DOHH2 (cell line): ENCODE measurements around the gene AGGF1.

ENCODE experiments used
- H3F3A ChIP-seq: fragments of 200-600 bp; sonication (generic), shearing (Covaris generic); 2 replicates; pipeline ENCODE4 v1.6.0; 2016; ENCODE audit warnings: antibody characterized with exemption, mild to moderate bottlenecking; ENCODE audit not compliant: control insufficient read depth, insufficient read depth
- H3K27ac ChIP-seq: fragments of 200-600 bp; sonication (generic); 2 replicates; pipeline ENCODE4 v1.5.1; 2014; ENCODE audit warnings: low read depth, mild to moderate bottlenecking, low read length, moderate library complexity
- H3K27me3 ChIP-seq: fragments of 200-600 bp; sonication (generic); 2 replicates; pipeline ENCODE4 v1.6.1; 2014; ENCODE audit warnings: mild to moderate bottlenecking, low read length, mixed read lengths; ENCODE audit not compliant: control insufficient read depth
- H3K36me3 ChIP-seq: fragments of 200-600 bp; sonication (generic); 2 replicates; pipeline ENCODE4 v1.6.1; 2014; ENCODE audit warnings: mild to moderate bottlenecking, low read length, moderate library complexity, mixed read lengths; ENCODE audit not compliant: control insufficient read depth
- H3K4me1 ChIP-seq: fragments of 200-600 bp; sonication (generic); 2 replicates; pipeline ENCODE4 v1.6.1; 2014; ENCODE audit warnings: mild to moderate bottlenecking, low read length, mixed read lengths; ENCODE audit not compliant: control insufficient read depth
- H3K4me2 ChIP-seq: fragments of 200-600 bp; sonication (generic); 2 replicates; pipeline ENCODE4 v1.6.0; 2014; ENCODE audit warnings: mild to moderate bottlenecking, low read length, moderate library complexity
- H3K4me3 ChIP-seq: fragments of 200-600 bp; sonication (generic); 2 replicates; pipeline ENCODE4 v1.5.1; 2014; ENCODE audit warnings: mild to moderate bottlenecking, low read length, mixed read lengths
- H3K79me2 ChIP-seq: fragments of 200-600 bp; sonication (generic); 2 replicates; pipeline ENCODE4 v1.6.1; 2014; ENCODE audit warnings: mild to moderate bottlenecking, low read length, mixed read lengths; ENCODE audit not compliant: control insufficient read depth
- H3K9me2 ChIP-seq: fragments of 200-600 bp; sonication (generic); replicated peaks from 2 replicates; pipeline ENCODE4 v1.6.1; 2014; ENCODE audit warnings: mild to moderate bottlenecking, low read length, mixed read lengths; ENCODE audit not compliant: control insufficient read depth
- H3K9me3 ChIP-seq: fragments of 200-600 bp; sonication (generic); 2 replicates; pipeline ENCODE4 v1.6.1; 2014; ENCODE audit warnings: antibody characterized with exemption, low read length, mixed read lengths; ENCODE audit not compliant: control insufficient read depth, insufficient read depth
- H4K20me1 ChIP-seq: fragments of 200-600 bp; sonication (generic); 2 replicates; pipeline ENCODE4 v1.6.0; 2014; ENCODE audit warnings: low read depth, mild to moderate bottlenecking, antibody characterized with exemption, low read length, moderate library complexity; ENCODE audit not compliant: control insufficient read depth, insufficient read depth
- EZH2phosphoT487 ChIP-seq: fragments of 200-600 bp; sonication (generic); IDR thresholded peaks from 2 replicates; pipeline ENCODE4 v1.6.1; 2017; ENCODE audit warnings: borderline replicate concordance, mild to moderate bottlenecking, antibody characterized with exemption, low read length, moderate library complexity, mixed read lengths
- TF ChIP-seq, protein P1 (sequence below): fragments of 200-600 bp; sonication (generic); IDR thresholded peaks from one replicate; pipeline ENCODE4 v1.5.1; 2014; ENCODE audit warnings: antibody characterized with exemption, mild to moderate bottlenecking, low read depth, low read length; ENCODE audit not compliant: poor library complexity, severe bottlenecking

The AGGF1 gene

DNA sequence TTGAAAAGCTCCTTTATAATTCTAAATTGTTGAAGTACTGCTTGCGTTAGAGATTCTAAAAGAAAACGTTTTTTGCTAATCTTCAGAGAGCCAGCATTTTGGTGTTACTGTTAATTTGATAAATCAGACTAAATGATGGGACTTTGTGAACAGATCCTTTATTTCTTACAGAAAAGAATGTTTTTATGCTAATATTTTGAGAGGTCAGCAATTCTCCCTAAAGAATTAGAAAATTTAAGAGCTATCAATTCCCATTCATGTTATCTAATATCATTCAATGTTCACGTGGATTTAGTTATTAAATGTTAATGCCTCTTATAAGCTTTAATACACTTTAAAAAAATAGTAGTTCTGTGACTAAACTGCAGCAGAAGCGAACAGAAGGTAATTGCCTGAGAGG, 2.4 kb downstream of the AGGF1 start:
- Histone ChIP-seq H3K79me2 (peaks cover 48% of the 10 kb centered on the region), H3K27ac (no peak overlapping the region), H3K4me1 (peaks cover 25% of the 10 kb centered on the region), H4K20me1 (peaks cover 4% of the 10 kb centered on the region; the same call in 1 of the 2 replicates), H3K9me2 (no peaks in the 10 kb centered on the region), H3F3A (0 out of 2 replicates have a peak, but pooled peaks cover 6% of the 10 kb centered on the region), H3K4me3 (no peak overlapping the region), H3K36me3 (peaks cover 72% of the 10 kb centered on the region), H3K4me2 (peak overlapping the region; percentile 1), H3K27me3 (no peaks in the 10 kb centered on the region), H3K9me3 (peaks cover 22% of the 10 kb centered on the region)
- TF ChIP-seq EZH2phosphoT487 = no peak
- TF ChIP-seq, protein P1, sequence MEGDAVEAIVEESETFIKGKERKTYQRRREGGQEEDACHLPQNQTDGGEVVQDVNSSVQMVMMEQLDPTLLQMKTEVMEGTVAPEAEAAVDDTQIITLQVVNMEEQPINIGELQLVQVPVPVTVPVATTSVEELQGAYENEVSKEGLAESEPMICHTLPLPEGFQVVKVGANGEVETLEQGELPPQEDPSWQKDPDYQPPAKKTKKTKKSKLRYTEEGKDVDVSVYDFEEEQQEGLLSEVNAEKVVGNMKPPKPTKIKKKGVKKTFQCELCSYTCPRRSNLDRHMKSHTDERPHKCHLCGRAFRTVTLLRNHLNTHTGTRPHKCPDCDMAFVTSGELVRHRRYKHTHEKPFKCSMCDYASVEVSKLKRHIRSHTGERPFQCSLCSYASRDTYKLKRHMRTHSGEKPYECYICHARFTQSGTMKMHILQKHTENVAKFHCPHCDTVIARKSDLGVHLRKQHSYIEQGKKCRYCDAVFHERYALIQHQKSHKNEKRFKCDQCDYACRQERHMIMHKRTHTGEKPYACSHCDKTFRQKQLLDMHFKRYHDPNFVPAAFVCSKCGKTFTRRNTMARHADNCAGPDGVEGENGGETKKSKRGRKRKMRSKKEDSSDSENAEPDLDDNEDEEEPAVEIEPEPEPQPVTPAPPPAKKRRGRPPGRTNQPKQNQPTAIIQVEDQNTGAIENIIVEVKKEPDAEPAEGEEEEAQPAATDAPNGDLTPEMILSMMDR = no peak

- Histone ChIP-seq H3K27ac (no peak overlapping the region), H3K79me2 (peaks cover 48% of the 10 kb centered on the region), H3K4me1 (peaks cover 25% of the 10 kb centered on the region), H3K4me3 (no peak overlapping the region), H3K27me3 (no peaks in the 10 kb centered on the region), H3K4me2 (peak overlapping the region; percentile 1; the same call in 1 of the 2 replicates), H3K36me3 (peaks cover 77% of the 10 kb centered on the region), H4K20me1 (peaks cover 4% of the 10 kb centered on the region; the same call in 1 of the 2 replicates), H3K9me3 (peaks cover 16% of the 10 kb centered on the region), H3F3A (0 out of 2 replicates have a peak, but pooled peaks cover 6% of the 10 kb centered on the region), H3K9me2 (no peaks in the 10 kb centered on the region)
- TF ChIP-seq, protein P1 = no peak
- TF ChIP-seq EZH2phosphoT487 = no peak
These were observed 3.1 kb downstream of the AGGF1 start for GRCh38 chr5:77033338-77033737.

- Histone ChIP-seq H3K27ac (no peak overlapping the region), H3K79me2 (peaks cover 33% of the 10 kb centered on the region), H3K4me2 (no peak overlapping the region), H3K4me3 (no peak overlapping the region), H4K20me1 (peaks cover 4% of the 10 kb centered on the region; the same call in 1 of the 2 replicates), H3K36me3 (peaks cover 84% of the 10 kb centered on the region), H3K9me3 (no peaks in the 10 kb centered on the region), H3K27me3 (no peaks in the 10 kb centered on the region), H3K9me2 (no peaks in the 10 kb centered on the region), H3F3A (0 out of 2 replicates have a peak, but pooled peaks cover 2% of the 10 kb centered on the region), H3K4me1 (peaks cover 17% of the 10 kb centered on the region)
- TF ChIP-seq, protein P1 = no peak
- no peak for TF ChIP-seq EZH2phosphoT487
These were observed 5.7 kb downstream of the AGGF1 start for GRCh38 chr5:77035950-77036349.
